ENCODE results near the gene ADGRB3. TPM values are rescaled to one million over a fixed set of nuclear protein-coding genes. Genes with fewer than 3 reads are reported as not detected.

The ADGRB3 gene
- total RNA-seq, 2 experiments from 2014 or later, result not detected

DNA sequence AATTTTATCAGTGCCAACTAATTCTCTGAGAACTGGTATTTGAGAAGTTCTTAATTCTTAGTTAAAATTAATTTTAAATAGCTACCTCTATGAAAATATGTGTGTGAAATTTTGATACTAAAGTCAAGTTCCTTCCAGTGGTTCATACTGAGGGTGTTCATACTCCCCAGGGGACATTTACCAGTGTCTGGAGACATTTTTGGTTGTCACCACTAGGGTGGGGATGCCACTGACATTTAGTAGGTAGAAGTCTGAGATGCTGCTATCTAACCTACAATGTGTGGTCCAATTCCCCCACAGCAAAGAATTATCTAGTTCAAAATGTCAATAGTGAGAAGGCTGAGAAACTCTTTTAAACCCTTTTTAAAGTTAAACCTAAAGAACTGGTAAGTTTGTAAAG, 463.8 kb downstream of the ADGRB3 start:
- Histone ChIP-seq H3K27ac (ENCODE audit: low read depth, low read length, poor library complexity, severe bottlenecking) (no peak overlapping the region), H4K20me1 (ENCODE audit: insufficient read depth, low read length) (no peaks in the 10 kb centered on the region), H3K9me3 (ENCODE audit: low read length) (no peaks in the 10 kb centered on the region), H3K4me3 (ENCODE audit: low read depth, low read length, poor library complexity, severe bottlenecking) (no peak overlapping the region), H2AFZ (ENCODE audit: low read length) (no peak overlapping the region), H3K36me3 (ENCODE audit: insufficient read depth, low read length) (no peaks in the 10 kb centered on the region), H3K79me2 (ENCODE audit: insufficient read depth, low read depth, low read length) (no peaks in the 10 kb centered on the region), H3K4me2 (ENCODE audit: low read length) (no peak overlapping the region), H3K9me2 (ENCODE audit: insufficient read depth, low read length) (no peaks in the 10 kb centered on the region), H3K4me1 (ENCODE audit: insufficient read depth, low read length, poor library complexity, severe bottlenecking) (no peaks in the 10 kb centered on the region)
- no TSS peak for BruUV-seq (replicated peaks)
- ChIA-PET CTCF (ENCODE audit: unreplicated experiment) (no interaction called here), POLR2A (no interaction called here)
- TF ChIP-seq, protein P1, sequence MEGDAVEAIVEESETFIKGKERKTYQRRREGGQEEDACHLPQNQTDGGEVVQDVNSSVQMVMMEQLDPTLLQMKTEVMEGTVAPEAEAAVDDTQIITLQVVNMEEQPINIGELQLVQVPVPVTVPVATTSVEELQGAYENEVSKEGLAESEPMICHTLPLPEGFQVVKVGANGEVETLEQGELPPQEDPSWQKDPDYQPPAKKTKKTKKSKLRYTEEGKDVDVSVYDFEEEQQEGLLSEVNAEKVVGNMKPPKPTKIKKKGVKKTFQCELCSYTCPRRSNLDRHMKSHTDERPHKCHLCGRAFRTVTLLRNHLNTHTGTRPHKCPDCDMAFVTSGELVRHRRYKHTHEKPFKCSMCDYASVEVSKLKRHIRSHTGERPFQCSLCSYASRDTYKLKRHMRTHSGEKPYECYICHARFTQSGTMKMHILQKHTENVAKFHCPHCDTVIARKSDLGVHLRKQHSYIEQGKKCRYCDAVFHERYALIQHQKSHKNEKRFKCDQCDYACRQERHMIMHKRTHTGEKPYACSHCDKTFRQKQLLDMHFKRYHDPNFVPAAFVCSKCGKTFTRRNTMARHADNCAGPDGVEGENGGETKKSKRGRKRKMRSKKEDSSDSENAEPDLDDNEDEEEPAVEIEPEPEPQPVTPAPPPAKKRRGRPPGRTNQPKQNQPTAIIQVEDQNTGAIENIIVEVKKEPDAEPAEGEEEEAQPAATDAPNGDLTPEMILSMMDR (conservative IDR thresholded peaks at IDR 0.05; ENCODE audit: low read length), result no peak
- TF ChIP-seq EZH2phosphoT487 (IDR thresholded peaks at IDR 0.05; ENCODE audit: borderline replicate concordance, low read depth, low read length), result no peak
- intact Hi-C loops (cut with micrococcal nuclease; ENCODE audit: unreplicated experiment), result no loop called here
- DNase-seq (ENCODE audit: low spot score), result no peak

DNA sequence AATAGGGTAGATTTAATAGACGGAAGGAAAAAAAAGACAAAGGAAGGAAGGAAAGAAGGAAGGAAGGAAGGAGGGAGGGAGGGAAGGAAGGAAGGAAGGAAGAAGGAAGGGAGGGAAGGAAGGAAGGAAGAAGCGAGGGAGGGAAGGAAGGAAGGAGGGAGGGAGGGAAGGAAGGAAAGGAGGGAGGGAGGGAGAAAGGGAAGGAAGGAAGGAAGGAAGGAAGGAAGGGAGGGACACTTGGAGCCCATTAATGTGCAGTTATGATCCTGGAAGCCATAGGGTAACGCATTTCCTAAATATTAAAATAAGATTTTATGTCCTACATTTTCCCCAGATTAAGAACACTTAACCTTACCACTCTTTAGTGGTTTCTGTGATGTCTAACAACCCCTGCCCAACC, 465.7 kb downstream of the ADGRB3 start:
- CTCF ChIA-PET (ENCODE audit: unreplicated experiment), result no interaction called here
- POLR2A ChIA-PET, result no interaction called here
- no TSS peak for BruUV-seq (replicated peaks)

DNA sequence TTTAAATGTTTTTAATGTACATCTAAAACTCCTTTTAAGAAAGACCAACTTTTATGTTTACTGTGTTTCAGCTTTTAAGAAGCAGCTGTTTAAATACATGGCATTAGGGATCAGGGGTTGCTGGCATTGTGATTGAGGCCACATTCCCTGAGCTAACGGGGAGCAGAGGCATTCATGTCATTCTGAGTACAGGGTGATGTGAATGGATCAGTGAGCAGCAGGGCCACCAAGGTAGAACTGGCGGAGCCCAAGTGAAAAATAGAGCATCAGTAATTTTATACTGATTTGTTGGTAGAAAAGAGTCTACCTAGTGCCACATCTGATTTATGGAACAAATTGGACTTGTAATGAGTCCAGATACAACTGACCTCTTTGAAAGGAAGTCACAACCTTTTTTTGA, 467.3 kb downstream of the ADGRB3 start:
- Histone ChIP-seq H3K79me2 (ENCODE audit: insufficient read depth, low read depth, low read length) (no peaks in the 10 kb centered on the region), H2AFZ (ENCODE audit: low read length) (no peak overlapping the region), H3K36me3 (ENCODE audit: insufficient read depth, low read length) (no peaks in the 10 kb centered on the region), H3K9me3 (ENCODE audit: low read length) (no peaks in the 10 kb centered on the region), H4K20me1 (ENCODE audit: insufficient read depth, low read length) (no peaks in the 10 kb centered on the region), H3K4me3 (ENCODE audit: low read depth, low read length, poor library complexity, severe bottlenecking) (no peak overlapping the region), H3K4me1 (ENCODE audit: insufficient read depth, low read length, poor library complexity, severe bottlenecking) (no peaks in the 10 kb centered on the region), H3K9me2 (ENCODE audit: insufficient read depth, low read length) (no peaks in the 10 kb centered on the region), H3K27ac (ENCODE audit: low read depth, low read length, poor library complexity, severe bottlenecking) (no peak overlapping the region), H3K4me2 (ENCODE audit: low read length) (no peak overlapping the region)
- TF ChIP-seq EZH2phosphoT487 (IDR thresholded peaks at IDR 0.05; ENCODE audit: borderline replicate concordance, low read depth, low read length), result no peak
- TF ChIP-seq, protein P1 (conservative IDR thresholded peaks at IDR 0.05; ENCODE audit: low read length), result no peak
- POLR2A ChIA-PET, result no interaction called here
- intact Hi-C loops (cut with micrococcal nuclease; ENCODE audit: unreplicated experiment), result no loop called here
- no peak for DNase-seq (ENCODE audit: low spot score)
- CTCF ChIA-PET (ENCODE audit: unreplicated experiment), result no interaction called here
- BruUV-seq (replicated peaks), result no TSS peak

More for the DNA sequence above, 465.7 kb downstream of the ADGRB3 start:
- H3K79me2 ChIP-seq (ENCODE audit: insufficient read depth, low read depth, low read length), result no peaks in the 10 kb centered on the region
- no peaks in the 10 kb centered on the region for H3K4me1 ChIP-seq (ENCODE audit: insufficient read depth, low read length, poor library complexity, severe bottlenecking)
- no peaks in the 10 kb centered on the region for H3K9me2 ChIP-seq (ENCODE audit: insufficient read depth, low read length)
- no peaks in the 10 kb centered on the region for H3K9me3 ChIP-seq (ENCODE audit: low read length)
- no peaks in the 10 kb centered on the region for H4K20me1 ChIP-seq (ENCODE audit: insufficient read depth, low read length)
- no peak overlapping the region for H3K4me3 ChIP-seq (ENCODE audit: low read depth, low read length, poor library complexity, severe bottlenecking)
- no peak for DNase-seq (ENCODE audit: low spot score)
- H3K27ac ChIP-seq (ENCODE audit: low read depth, low read length, poor library complexity, severe bottlenecking), result no peak overlapping the region
- H3K36me3 ChIP-seq (ENCODE audit: insufficient read depth, low read length), result no peaks in the 10 kb centered on the region
- H2AFZ ChIP-seq (ENCODE audit: low read length), result no peak overlapping the region
- intact Hi-C loops (cut with micrococcal nuclease; ENCODE audit: unreplicated experiment), result no loop called here
- TF ChIP-seq, protein P1 (conservative IDR thresholded peaks at IDR 0.05; ENCODE audit: low read length), result no peak
- no peak for TF ChIP-seq EZH2phosphoT487 (IDR thresholded peaks at IDR 0.05; ENCODE audit: borderline replicate concordance, low read depth, low read length)
- no peak overlapping the region for H3K4me2 ChIP-seq (ENCODE audit: low read length)

Measured in OCI-LY7 (cell line).